Endothelial cell of umbilical vein (primary cell): Measurements from ENCODE around the gene ASB14. TPM values are rescaled to one million over a fixed set of nuclear protein-coding genes. Genes with fewer than 3 reads are reported as not detected.
A peak's percentile ranks its signal among the peaks of the same experiment; 100 is the strongest.

Experiments used
- BruUV-seq: library from RNA; stranded (reverse); fragments of 400-500 nt; replicated peaks from 2 replicates; lab custom pipeline; 2021; lab: Mats Ljungman, UMichigan
- CTCF ChIA-PET: fragments of 300-600, 350-600 bp; sonication (Branson Sonifier 250); formaldehyde crosslinking; loops from one replicate; lab custom pipeline; 2021; ENCODE audit warnings: antibody characterized with exemption, inconsistent platforms; lab: Charles Lee
- POLR2A ChIA-PET: fragments of 300-600, 350-600 bp; sonication (Branson Sonifier 250); formaldehyde crosslinking; loops from one replicate; lab custom pipeline; 2021; ENCODE audit warnings: antibody characterized with exemption, inconsistent platforms; lab: Charles Lee
- DNase-seq: peaks from one replicate; pipeline ENCODE4 v3.0.0-alpha.2; 2011; ENCODE audit warnings: low read depth, low spot score
- FAIRE-seq: peaks from 2 replicates; lab custom pipeline; 2011; peaks lifted over from hg19 to GRCh38; lab: Jason Lieb, UNC
- H2AFZ ChIP-seq: 2 replicates; pipeline ENCODE4 v1.6.0; 2012; ENCODE audit warnings: low read depth, low read length, control low read depth, inconsistent platforms
- H3K27ac ChIP-seq: 2 replicates; pipeline ENCODE4 v1.5.1; 2011; ENCODE audit warnings: low read depth, mild to moderate bottlenecking, control low read depth, low read length, moderate library complexity; ENCODE audit not compliant: insufficient read depth
- H3K27me3 ChIP-seq, 2 experiments: 2 replicates each; pipeline versions ENCODE4 v1.6.0 to v1.6.1; 2011; ENCODE audit warnings: low read length in 2 of 2, mixed read lengths in 1 of 2; ENCODE audit not compliant: control insufficient read depth in 2 of 2, insufficient read depth in 2 of 2
- H3K36me3 ChIP-seq, 2 experiments: 2 replicates in 1 of 2; 3 replicates in 1 of 2; pipeline ENCODE4 v1.5.1; 2011; ENCODE audit warnings: low read length in 2 of 2, mild to moderate bottlenecking in 1 of 2, moderate library complexity in 1 of 2; ENCODE audit not compliant: control insufficient read depth in 2 of 2, insufficient read depth in 2 of 2; ENCODE audit errors: extremely low read depth in 1 of 2
- H3K4me1 ChIP-seq: 3 replicates; pipeline ENCODE4 v1.5.1; 2011; ENCODE audit warnings: mild to moderate bottlenecking, low read length; ENCODE audit not compliant: control insufficient read depth, insufficient read depth; ENCODE audit errors: extremely low read depth
- H3K4me2 ChIP-seq: 2 replicates; pipeline ENCODE4 v1.6.1; 2011; ENCODE audit warnings: low read length, control low read depth, mixed read lengths; ENCODE audit not compliant: insufficient read depth
- H3K4me3 ChIP-seq, 3 experiments: fragments of 200-600 bp in 1 of 3; sonication (generic), shearing (Covaris generic) in 1 of 3; replicated peaks in 1 of 3; 2 replicates each; pipeline ENCODE4 v1.5.1; 2011 to 2016; ENCODE audit warnings: control low read depth in 3 of 3, low read length in 3 of 3, mild to moderate bottlenecking in 2 of 3, inconsistent platforms in 1 of 3, low read depth in 1 of 3, moderate library complexity in 1 of 3; ENCODE audit not compliant: insufficient read depth in 1 of 3
- H3K79me2 ChIP-seq: 2 replicates; pipeline ENCODE4 v1.6.0; 2012; ENCODE audit warnings: low read length, inconsistent platforms; ENCODE audit not compliant: control insufficient read depth, insufficient read depth
- H3K9ac ChIP-seq: replicated peaks from 2 replicates; pipeline ENCODE3; 2011; ENCODE audit warnings: low read length, control low read depth; ENCODE audit not compliant: insufficient read depth; ENCODE audit errors: extremely low read depth
- H3K9me1 ChIP-seq: replicated peaks from 3 replicates; pipeline ENCODE4 v1.6.0; 2011; ENCODE audit warnings: mild to moderate bottlenecking, low read length; ENCODE audit not compliant: control insufficient read depth, insufficient read depth; ENCODE audit errors: extremely low read depth
- H3K9me3 ChIP-seq: replicated peaks from 2 replicates; pipeline ENCODE4 v1.5.1; 2012; ENCODE audit warnings: low read length, inconsistent platforms; ENCODE audit not compliant: control insufficient read depth, insufficient read depth
- H4K20me1 ChIP-seq: replicated peaks from 2 replicates; pipeline ENCODE3; 2011; ENCODE audit warnings: mild to moderate bottlenecking, low read length; ENCODE audit not compliant: control insufficient read depth, insufficient read depth; ENCODE audit errors: extremely low read depth
- CTCF ChIP-seq, 2 donors: IDR thresholded peaks; 1 replicate in 1 of 2; 2 replicates in 1 of 2; pipeline ENCODE4 v1.5.1; 2011; ENCODE audit warnings: low read length in 2 of 2, mild to moderate bottlenecking in 2 of 2, moderate library complexity in 2 of 2, control low read depth in 1 of 2, inconsistent platforms in 1 of 2, low read depth in 1 of 2; ENCODE audit not compliant: insufficient read depth in 1 of 2; ENCODE audit errors: extremely low read depth in 1 of 2
- EZH2 ChIP-seq: IDR thresholded peaks from 2 replicates; pipeline ENCODE4 v1.6.1; 2012; ENCODE audit warnings: borderline replicate concordance, low read depth, mild to moderate bottlenecking, moderate library complexity, low read length, inconsistent platforms; ENCODE audit not compliant: severe bottlenecking
- FOS ChIP-seq: IDR thresholded peaks from 2 replicates; pipeline ENCODE4 v1.6.1; 2011; ENCODE audit warnings: mild to moderate bottlenecking, low read length, moderate library complexity, borderline replicate concordance; ENCODE audit not compliant: insufficient read depth
- GATA2 ChIP-seq: IDR thresholded peaks from 2 replicates; pipeline ENCODE4 v1.7.0; 2011; ENCODE audit warnings: low read depth, mild to moderate bottlenecking, moderate library complexity, mixed read lengths, low read length; ENCODE audit not compliant: insufficient read length, insufficient read depth
- JUN ChIP-seq: IDR thresholded peaks from 2 replicates; pipeline ENCODE4 v1.6.1; 2011; ENCODE audit warnings: borderline replicate concordance, low read depth; ENCODE audit not compliant: insufficient read length, insufficient read depth
- MAX ChIP-seq: IDR thresholded peaks from 2 replicates; pipeline ENCODE4 v1.6.1; 2011; ENCODE audit not compliant: insufficient read depth, insufficient read length
- MYC ChIP-seq: IDR thresholded peaks from one replicate; pipeline ENCODE4 v1.6.1; 2011; ENCODE audit warnings: mild to moderate bottlenecking, low read depth, low read length
- POLR2A ChIP-seq: IDR thresholded peaks from 2 replicates; pipeline ENCODE4 v1.6.1; 2012; ENCODE audit warnings: low read depth, mild to moderate bottlenecking, control low read depth, low read length
- POLR2AphosphoS5 ChIP-seq: IDR thresholded peaks from 2 replicates; pipeline ENCODE4 v1.6.1; 2012; ENCODE audit warnings: low read depth, mild to moderate bottlenecking, control low read depth, low read length, moderate library complexity; ENCODE audit not compliant: insufficient read depth
- dilution Hi-C: fragments of 300-500 bp; cut with MboI; formaldehyde crosslinking; loops from one replicate; pipeline ENCODE4 v1.15.0; 2019; ENCODE audit warnings: low sequenced_read_pairs; ENCODE audit not compliant: extremely low pct_ligation_motif_present
- intact Hi-C: fragments of 100-400 bp; cut with micrococcal nuclease; formaldehyde crosslinking; loops from one replicate; pipeline ENCODE4 v1.10.0; 2022
- polyA plus RNA-seq, 4 experiments: library from polyadenylated mRNA; depleted of rRNA in 3 of 4; stranded (reverse) in 3 of 4; unstranded in 1 of 4; fragments of >200 nt; gene quantifications; 2 replicates each; pipeline versions ENCODE4 v1.2.1 to v1.2.3, GENCODE V29; 2011 to 2012; ENCODE audit warnings: missing spikeins in 1 of 4
- total RNA-seq: library from RNA; stranded (reverse); gene quantifications from 2 replicates; pipeline ENCODE4 v1.2.3, GENCODE V29; 2021

Gene ASB14
- total and polyA plus RNA-seq, 2 donors (not counting 3 experiments of a cell fraction or from before 2014, with no cell fraction given) = 0.01 TPM; not detected in 1

DNA sequence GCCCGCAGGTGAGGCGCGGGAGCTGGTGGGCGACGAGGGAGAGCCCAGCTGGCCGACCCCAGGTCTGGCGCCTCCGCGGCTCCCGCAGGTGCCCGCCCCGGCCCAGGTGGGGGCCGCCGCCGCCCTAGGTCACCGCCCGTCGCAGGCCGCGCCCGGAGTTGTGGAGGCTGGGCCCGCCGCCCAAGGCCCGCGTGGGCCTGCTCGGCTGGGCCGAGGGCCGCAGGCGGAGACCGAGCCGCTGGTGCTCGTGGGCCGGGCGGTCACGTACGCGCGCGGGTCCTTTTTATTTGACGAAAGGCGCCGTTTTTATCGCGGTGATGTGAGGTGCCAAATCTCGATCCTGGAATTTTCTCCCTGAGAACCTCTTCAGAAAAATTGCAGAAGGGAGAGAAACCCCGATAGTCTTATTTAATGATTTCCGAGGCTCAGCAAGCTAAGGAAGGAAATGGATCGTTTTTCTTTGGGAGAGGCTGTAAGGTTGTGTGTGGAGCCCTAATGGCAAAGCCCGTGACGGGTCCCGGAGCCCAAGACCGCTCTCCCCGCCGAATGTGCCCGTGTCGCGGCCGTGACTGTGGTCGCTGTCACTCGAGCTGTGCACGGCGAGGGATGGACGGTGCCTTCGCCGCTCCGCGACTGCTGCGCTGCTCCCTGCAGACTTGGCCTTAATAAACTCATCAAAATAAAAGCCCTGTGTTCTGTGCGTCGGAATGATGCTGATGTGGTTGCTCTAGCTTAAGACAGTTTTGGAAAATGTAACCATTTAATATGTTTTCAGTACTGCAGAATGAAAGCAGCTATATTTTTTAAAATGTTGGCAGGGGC, 64.3 kb downstream of the ASB14 start:
- TF ChIP-seq JUN (no peak), EZH2 (no peak), CTCF (IDR thresholded peaks at IDR 0.05; ENCODE audit: extremely low read depth in 1 of 2, insufficient read depth in 1 of 2, low read depth in 1 of 2, low read length in 2 of 2) (no peak), GATA2 (no peak), POLR2A (no peak), MAX (no peak), POLR2AphosphoS5 (no peak), MYC (no peak), FOS (no peak)
- H3K79me2 ChIP-seq = peaks cover 36% of the 10 kb centered on the region
- POLR2A ChIA-PET = interaction anchor here (0.5 kb wide), 1 partner anchor 428 kb away, joined by 3 read pairs; no protein-coding TSS in a partner anchor
- H3K4me2 ChIP-seq = peak overlapping the region; percentile 88
- TSS peak; percentile 29 for BruUV-seq
- H2AFZ ChIP-seq = peak overlapping the region; percentile 88
- H3K9ac ChIP-seq = peak overlapping the region; percentile 89
- peak overlapping the region; percentile 50 for H3K27ac ChIP-seq
- H3K36me3 ChIP-seq = no peaks in the 10 kb centered on the region
- dilution Hi-C loops = no loop called here
- no peaks in the 10 kb centered on the region for H3K27me3 ChIP-seq
- H3K9me1 ChIP-seq = no peaks in the 10 kb centered on the region
- FAIRE-seq = peak; percentile 46
- H3K9me3 ChIP-seq = no peaks in the 10 kb centered on the region
- peak overlapping the region; percentile 85 to 98 (median 88) for H3K4me3 ChIP-seq
- H3K4me1 ChIP-seq = peaks cover 18% of the 10 kb centered on the region
- CTCF ChIA-PET = interaction anchor here (1.0 to 3.0 kb wide), 3 partner anchors 30 to 169 kb away, joined by 3 to 13 read pairs (median 7); no protein-coding TSS in a partner anchor
- peak; percentile 66 for DNase-seq
- no peaks in the 10 kb centered on the region for H4K20me1 ChIP-seq
- intact Hi-C loops = loop anchor here (2.0 to 5.0 kb wide), 5 partner anchors 31 to 369 kb away; partner anchors contain the start of genes ARF4 and PDE12
